HEK293 (cell line): Measurements from ENCODE around the gene CACNA2D1.

Source experiments
- SP2 ChIP-seq: fragments of 450-650 bp; formaldehyde crosslinking; IDR thresholded peaks from 2 replicates; pipeline ENCODE4 v1.5.1; 2016; ENCODE audit warnings: missing biosample characterization, missing genetic modification characterization
- ZBTB20 ChIP-seq: fragments of 450-650 bp; formaldehyde crosslinking; IDR thresholded peaks from 2 replicates; pipeline ENCODE4 v1.5.1; 2016; ENCODE audit warnings: missing biosample characterization, missing genetic modification characterization
- ZNF416 ChIP-seq: fragments of 450-650 bp; formaldehyde crosslinking; IDR thresholded peaks from 2 replicates; pipeline ENCODE4 v1.5.1; 2016; ENCODE audit warnings: missing biosample characterization, missing genetic modification characterization
- ZNF423 ChIP-seq: fragments of 450-650 bp; formaldehyde crosslinking; IDR thresholded peaks from 2 replicates; pipeline ENCODE4 v1.5.1; 2016; ENCODE audit warnings: missing biosample characterization, missing genetic modification characterization

DNA sequence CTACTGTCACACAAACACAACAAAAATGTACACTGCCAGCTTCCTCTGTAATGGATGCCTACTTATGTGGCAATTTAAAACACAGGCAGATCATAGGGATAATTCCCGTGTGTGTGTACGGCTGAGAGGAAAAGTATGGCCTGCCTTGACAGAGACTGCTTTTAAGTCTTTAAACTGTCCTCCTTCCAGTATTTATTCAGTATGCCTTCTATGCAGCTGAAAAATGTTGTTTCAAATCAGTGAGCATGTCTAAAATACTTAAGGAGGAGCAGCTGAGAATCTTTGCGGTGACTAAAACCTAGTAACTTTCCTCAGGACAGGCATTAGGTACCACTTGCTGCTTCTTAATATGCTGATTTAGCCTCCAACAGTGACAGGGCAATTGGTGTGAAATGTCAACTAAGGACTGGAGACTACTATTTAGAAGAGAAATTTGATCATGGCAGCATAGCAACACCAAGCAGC is 126.3 kb downstream of the CACNA2D1 start:
- TF ChIP-seq SP2 (tag by site-specific recombination), result no peak
- TF ChIP-seq ZNF416 (tag by site-specific recombination), result no peak
- no peak for TF ChIP-seq ZNF423 (tag by site-specific recombination)
- no peak for TF ChIP-seq ZBTB20 (tag by site-specific recombination)
